ENCODE results near the gene SFXN3. TPM values are rescaled to one million over a fixed set of nuclear protein-coding genes. Genes with fewer than 3 reads are reported as not detected.
"Not testable (repeated sequence)": the region's sequence is repeated elsewhere in the genome, so short reads cannot be mapped to it uniquely, and the experiment has no call there.

Gene SFXN3
- total RNA-seq, 1 experiment from 2014 or later: 2.8 TPM

GRCh38 chr10:101033276-101033675 is 2.2 kb downstream of the SFXN3 start:
- Histone ChIP-seq H3K4ac (ENCODE audit: low read depth, low read length) (no peak overlapping the region), H4K8ac (replicated peaks; ENCODE audit: insufficient read length, low read depth, low read length) (no peak overlapping the region), H3K79me2 (ENCODE audit: insufficient read depth, low read length) (no peaks in the 10 kb centered on the region), H2AFZ (ENCODE audit: low read length) (no peak overlapping the region), H3K4me2 (ENCODE audit: insufficient read depth, insufficient read length, low read length) (no peak overlapping the region), H3T11ph (ENCODE audit: low read length) (no peak overlapping the region), H3K9me3 (ENCODE audit: control insufficient read depth, low read depth, low read length) (no peaks in the 10 kb centered on the region), H3K79me1 (ENCODE audit: insufficient read depth, low read depth, low read length, poor library complexity, severe bottlenecking) (no peaks in the 10 kb centered on the region), H3K14ac (ENCODE audit: insufficient read depth, low read length) (no peak overlapping the region), H4K5ac (ENCODE audit: insufficient read length, low read depth, low read length) (no peak overlapping the region), H3K23me2 (ENCODE audit: insufficient read length, low read depth, low read length, poor library complexity, severe bottlenecking) (peaks cover 13% of the 10 kb centered on the region), H3K9ac (ENCODE audit: extremely low read depth, insufficient read length, low read length) (no peak overlapping the region), H3K56ac (ENCODE audit: insufficient read length, low read depth, low read length) (no peak overlapping the region), H2BK20ac (ENCODE audit: low read depth, low read length, poor library complexity, severe bottlenecking) (no peak overlapping the region), H4K91ac (ENCODE audit: insufficient read length, low read depth, low read length) (no peak overlapping the region), H3K18ac (ENCODE audit: insufficient read length, low read depth, low read length) (no peak overlapping the region), H3K23ac (ENCODE audit: insufficient read length, low read depth, low read length) (no peak overlapping the region), H2BK5ac (ENCODE audit: insufficient read length, low read length) (no peak overlapping the region), H4K20me1 (ENCODE audit: control insufficient read depth, insufficient read depth, insufficient read length) (no peaks in the 10 kb centered on the region), H2AK5ac (ENCODE audit: insufficient read length, low read length) (no peak overlapping the region), H3K27ac (ENCODE audit: insufficient read length, low read depth, low read length) (no peak overlapping the region), H3K4me1 (ENCODE audit: insufficient read depth, low read length) (0 out of 2 replicates have a peak, but pooled peaks cover 4% of the 10 kb centered on the region), H3K27me3 (ENCODE audit: insufficient read depth, low read length) (peaks cover 4% of the 10 kb centered on the region; the same call in 1 of the 2 replicates), H2BK15ac (ENCODE audit: low read depth, low read length) (no peak overlapping the region), H2BK120ac (ENCODE audit: low read depth, low read length, poor library complexity, severe bottlenecking) (no peak overlapping the region), H2BK12ac (ENCODE audit: insufficient read length, low read depth, low read length) (no peak overlapping the region)
- Mint-ChIP-seq H3K27ac (no peak overlapping the region), H3K4me1 (peaks cover 27 to 37% of the 10 kb centered on the region in 2 experiments), H3K27me3 (ENCODE audit: low read depth) (peaks cover 78% of the 10 kb centered on the region), H3K36me3 (ENCODE audit: insufficient read depth in 1 of 3, low read depth in 3 of 3) (no peaks in the 10 kb centered on the region), H3K9me3 (no peaks in the 10 kb centered on the region; a peak in 1 of 5 replicates), H3K4me3 (no peak overlapping the region)
- TF ChIP-seq CTCF (conservative IDR thresholded peaks at IDR 0.05): no peak
- no peak for DNase-seq
- WGBS (ENCODE audit: extremely low coverage, insufficient read length, low lambda C conversion rate): no CpG with 5 or more reads among the region's 3 CpGs

GRCh38 chr10:101034404-101034803 is 3.4 kb downstream of the SFXN3 start:
- not testable (repeated sequence) for H3K9me3 Mint-ChIP-seq; H3K4ac ChIP-seq (ENCODE audit: low read depth, low read length); H3K4me1 ChIP-seq (ENCODE audit: insufficient read depth, low read length); H3K56ac ChIP-seq (ENCODE audit: insufficient read length, low read depth, low read length); H4K91ac ChIP-seq (ENCODE audit: insufficient read length, low read depth, low read length); H3K27me3 ChIP-seq (ENCODE audit: insufficient read depth, low read length); H3K18ac ChIP-seq (ENCODE audit: insufficient read length, low read depth, low read length); H3K79me2 ChIP-seq (ENCODE audit: insufficient read depth, low read length); H3K9ac ChIP-seq (ENCODE audit: extremely low read depth, insufficient read length, low read length); H3K14ac ChIP-seq (ENCODE audit: insufficient read depth, low read length); H2BK5ac ChIP-seq (ENCODE audit: insufficient read length, low read length); H3K27ac ChIP-seq (ENCODE audit: insufficient read length, low read depth, low read length); H3K23ac ChIP-seq (ENCODE audit: insufficient read length, low read depth, low read length); H3T11ph ChIP-seq (ENCODE audit: low read length); H4K8ac ChIP-seq (replicated peaks; ENCODE audit: insufficient read length, low read depth, low read length); H3K4me2 ChIP-seq (ENCODE audit: insufficient read depth, insufficient read length, low read length); DNase-seq; H2BK120ac ChIP-seq (ENCODE audit: low read depth, low read length, poor library complexity, severe bottlenecking); H3K9me3 ChIP-seq (ENCODE audit: control insufficient read depth, low read depth, low read length); H2BK20ac ChIP-seq (ENCODE audit: low read depth, low read length, poor library complexity, severe bottlenecking); H3K36me3 Mint-ChIP-seq (ENCODE audit: insufficient read depth in 1 of 3, low read depth in 3 of 3); H3K79me1 ChIP-seq (ENCODE audit: insufficient read depth, low read depth, low read length, poor library complexity, severe bottlenecking); H3K27ac Mint-ChIP-seq; H2AK5ac ChIP-seq (ENCODE audit: insufficient read length, low read length); H2BK12ac ChIP-seq (ENCODE audit: insufficient read length, low read depth, low read length); H4K20me1 ChIP-seq (ENCODE audit: control insufficient read depth, insufficient read depth, insufficient read length); H2BK15ac ChIP-seq (ENCODE audit: low read depth, low read length); H4K5ac ChIP-seq (ENCODE audit: insufficient read length, low read depth, low read length); H2AFZ ChIP-seq (ENCODE audit: low read length); H3K4me3 Mint-ChIP-seq
- peaks cover 75% of the 10 kb centered on the region for H3K27me3 Mint-ChIP-seq (ENCODE audit: low read depth)
- WGBS (ENCODE audit: extremely low coverage, insufficient read length, low lambda C conversion rate): no CpG with 5 or more reads among the region's 4 CpGs
- peaks cover 19 to 30% of the 10 kb centered on the region in 2 experiments for H3K4me1 Mint-ChIP-seq
- peaks cover 13% of the 10 kb centered on the region for H3K23me2 ChIP-seq (ENCODE audit: insufficient read length, low read depth, low read length, poor library complexity, severe bottlenecking)

All from H9 (cell line).